ENCODE measurements around the gene SCGB1A1. TPM values are rescaled to one million over a fixed set of nuclear protein-coding genes. Genes with fewer than 3 reads are reported as not detected.

The SCGB1A1 gene, protein sequence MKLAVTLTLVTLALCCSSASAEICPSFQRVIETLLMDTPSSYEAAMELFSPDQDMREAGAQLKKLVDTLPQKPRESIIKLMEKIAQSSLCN
- total RNA-seq = not detected
- polyA plus RNA-seq = under 1 TPM in 1 of 3 donors, not detected in 2; 0.35 TPM
- long read RNA-seq, donor 1 = 0 reads
- long read RNA-seq, donor 2 = 0 reads

- no peaks in the 10 kb centered on the region for H3K4me1 ChIP-seq
- H3K4me3 ChIP-seq = no peak within 1 kb of the TSS
- TF ChIP-seq, protein P1, sequence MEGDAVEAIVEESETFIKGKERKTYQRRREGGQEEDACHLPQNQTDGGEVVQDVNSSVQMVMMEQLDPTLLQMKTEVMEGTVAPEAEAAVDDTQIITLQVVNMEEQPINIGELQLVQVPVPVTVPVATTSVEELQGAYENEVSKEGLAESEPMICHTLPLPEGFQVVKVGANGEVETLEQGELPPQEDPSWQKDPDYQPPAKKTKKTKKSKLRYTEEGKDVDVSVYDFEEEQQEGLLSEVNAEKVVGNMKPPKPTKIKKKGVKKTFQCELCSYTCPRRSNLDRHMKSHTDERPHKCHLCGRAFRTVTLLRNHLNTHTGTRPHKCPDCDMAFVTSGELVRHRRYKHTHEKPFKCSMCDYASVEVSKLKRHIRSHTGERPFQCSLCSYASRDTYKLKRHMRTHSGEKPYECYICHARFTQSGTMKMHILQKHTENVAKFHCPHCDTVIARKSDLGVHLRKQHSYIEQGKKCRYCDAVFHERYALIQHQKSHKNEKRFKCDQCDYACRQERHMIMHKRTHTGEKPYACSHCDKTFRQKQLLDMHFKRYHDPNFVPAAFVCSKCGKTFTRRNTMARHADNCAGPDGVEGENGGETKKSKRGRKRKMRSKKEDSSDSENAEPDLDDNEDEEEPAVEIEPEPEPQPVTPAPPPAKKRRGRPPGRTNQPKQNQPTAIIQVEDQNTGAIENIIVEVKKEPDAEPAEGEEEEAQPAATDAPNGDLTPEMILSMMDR (IDR thresholded peaks at IDR 0.05) = no peak
- H3K9me3 ChIP-seq = no peaks in the 10 kb centered on the region
- no peaks in the 10 kb centered on the region for H3K36me3 ChIP-seq (ENCODE audit: insufficient read depth in 1 of 2, low read depth in 1 of 2)
- WGBS, 3 donors = 77 to 93% (median 83%) methylated on average over 4 of the region's 4 CpGs
- intact Hi-C loops (cut with DNase I) = no loop called here
- H3K27ac ChIP-seq = no peak within 1 kb of the TSS
- H3K27me3 ChIP-seq (ENCODE audit: insufficient read depth in 3 of 3, low read length in 2 of 3) = no peaks in the 10 kb centered on the region
- DNase-seq = no peak
- no peak for ATAC-seq
These were observed at the start of gene SCGB1A1 for GRCh38 chr11:62418733-62419132. Gene SCGB1A1 (plus strand): TSS chr11:62419033. CDS start chr11:62419096, 63 bp downstream.

- Histone ChIP-seq H3K4me1 (no peaks in the 10 kb centered on the region), H3K27ac (no peak overlapping the region), H3K27me3 (ENCODE audit: insufficient read depth in 3 of 3, low read length in 2 of 3) (no peaks in the 10 kb centered on the region), H3K9me3 (no peaks in the 10 kb centered on the region), H3K36me3 (ENCODE audit: insufficient read depth in 1 of 2, low read depth in 1 of 2) (no peaks in the 10 kb centered on the region), H3K4me3 (no peak overlapping the region)
- ATAC-seq = no peak
- TF ChIP-seq, protein P1 (IDR thresholded peaks at IDR 0.05) = no peak
- intact Hi-C loops (cut with DNase I) = loop anchor here in 1 of 2 donors (5.0 kb wide), 1 partner anchor 61 kb away; no protein-coding TSS in a partner anchor
- no peak for DNase-seq
- WGBS, 3 donors = 73 to 77% (median 74%) methylated on average over 33 to 39 of the region's 39 CpGs
These were observed 47.9 kb upstream of the SCGB1A1 start for GRCh38 chr11:62370743-62371440.

DNA sequence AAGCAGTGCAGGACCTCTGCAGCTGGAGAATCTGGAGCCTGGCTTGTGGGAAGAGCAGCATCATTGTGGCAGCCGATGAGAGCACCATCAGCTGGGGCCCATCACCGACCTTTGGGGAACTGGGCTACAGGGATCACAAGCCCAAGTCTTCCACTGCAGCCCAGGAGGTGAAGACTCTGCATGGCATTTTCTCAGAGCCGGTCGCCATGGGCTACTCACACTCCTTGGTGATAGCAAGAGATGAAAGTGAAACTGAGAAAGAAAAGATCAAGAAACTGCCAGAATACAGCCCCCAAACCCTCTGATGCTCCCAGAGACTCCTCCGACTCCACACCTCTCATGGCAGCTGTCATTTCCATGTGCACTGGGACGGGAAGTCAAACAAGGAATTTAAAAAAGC, 46.0 kb upstream of the SCGB1A1 start:
- intact Hi-C loops (cut with DNase I) = loop anchor here in 1 of 2 donors (5.0 kb wide), 1 partner anchor 59 kb away; no protein-coding TSS in a partner anchor
- Histone ChIP-seq H3K27me3 (ENCODE audit: insufficient read depth in 3 of 3, low read length in 2 of 3) (no peaks in the 10 kb centered on the region), H3K4me1 (no peaks in the 10 kb centered on the region), H3K27ac (no peak overlapping the region), H3K4me3 (no peak overlapping the region), H3K9me3 (no peaks in the 10 kb centered on the region), H3K36me3 (ENCODE audit: insufficient read depth in 1 of 2, low read depth in 1 of 2) (no peaks in the 10 kb centered on the region)
- DNase-seq (no peak), ATAC-seq (no peak)
- 87 to 89% (median 87%) methylated on average over 6 of the region's 6 CpGs for WGBS, 3 donors
- TF ChIP-seq, protein P1 (IDR thresholded peaks at IDR 0.05) = no peak

DNA sequence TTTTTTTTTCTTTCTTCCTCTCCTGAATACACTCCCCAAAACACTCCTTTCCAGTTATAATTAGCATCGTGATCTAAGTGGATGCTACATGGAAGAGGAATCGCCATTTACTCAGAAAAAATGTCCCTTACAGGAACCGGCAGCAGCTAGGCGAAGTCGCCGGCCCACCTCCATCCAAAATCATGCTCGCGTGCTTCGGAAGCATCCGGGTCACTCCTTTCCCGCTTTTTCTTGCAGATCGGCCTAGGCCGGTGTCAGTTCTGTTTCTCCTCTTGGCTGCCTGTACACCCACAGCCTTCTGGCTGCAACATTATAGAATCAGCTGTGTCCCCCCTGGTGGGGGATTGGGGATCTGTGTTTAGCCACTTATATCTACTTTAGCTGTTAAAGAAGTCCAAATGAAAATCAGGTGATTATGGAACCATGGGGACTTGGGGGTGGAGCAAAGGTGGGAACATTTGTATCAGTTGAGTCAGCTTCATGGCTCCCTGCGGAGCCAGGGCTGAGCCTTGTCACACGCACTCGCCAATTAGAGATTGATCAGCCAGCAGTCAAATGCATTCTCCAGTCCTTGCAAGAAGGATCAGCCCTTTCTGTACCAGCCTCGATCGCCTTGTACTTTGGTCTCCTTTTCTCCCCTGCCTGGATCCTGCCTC, 45.2 kb upstream of the SCGB1A1 start:
- H3K36me3 ChIP-seq (ENCODE audit: insufficient read depth in 1 of 2, low read depth in 1 of 2) = no peaks in the 10 kb centered on the region
- DNase-seq (no peak), ATAC-seq (no peak)
- intact Hi-C loops (cut with DNase I) = loop anchor here in 1 of 2 donors (5.0 kb wide), 1 partner anchor 59 kb away; no protein-coding TSS in a partner anchor
- no peak overlapping the region for H3K27ac ChIP-seq
- no peaks in the 10 kb centered on the region for H3K27me3 ChIP-seq (ENCODE audit: insufficient read depth in 3 of 3, low read length in 2 of 3)
- WGBS, 3 donors = 93 to 94% (median 93%) methylated on average over 18 of the region's 18 CpGs
- TF ChIP-seq, protein P1 (IDR thresholded peaks at IDR 0.05) = no peak
- H3K9me3 ChIP-seq = no peaks in the 10 kb centered on the region
- no peaks in the 10 kb centered on the region for H3K4me1 ChIP-seq
- no peak overlapping the region for H3K4me3 ChIP-seq

All from psoas muscle (tissue), 8 donors.